ENCODE data around the gene IGF2BP3.
A peak's percentile ranks its signal among the peaks of the same experiment; 100 is the strongest.

The IGF2BP3 gene

GRCh38 chr7:23471106-23471859 lies 992 bp upstream of the IGF2BP3 start:
- Histone ChIP-seq H3K9ac (ENCODE audit: low read length) (peak overlapping the region; percentile 94), H3K27me3 (ENCODE audit: control insufficient read depth, insufficient read depth, low read length) (no peaks in the 10 kb centered on the region), H3K9me3 (ENCODE audit: control insufficient read depth, low read depth, low read length) (no peaks in the 10 kb centered on the region), H3K27ac (ENCODE audit: low read length) (peak overlapping the region; percentile 95), H3K4me3 (ENCODE audit: low read length) (peak overlapping the region; percentile 94), H3K4me1 (ENCODE audit: control insufficient read depth, low read depth, low read length) (peaks cover 17% of the 10 kb centered on the region), H3K36me3 (ENCODE audit: control insufficient read depth, low read depth, low read length) (no peaks in the 10 kb centered on the region)

- Histone ChIP-seq H3K9me3 (ENCODE audit: control insufficient read depth, low read depth, low read length) (no peaks in the 10 kb centered on the region), H3K4me1 (ENCODE audit: control insufficient read depth, low read depth, low read length) (peaks cover 28% of the 10 kb centered on the region), H3K9ac (ENCODE audit: low read length) (peak overlapping the region; percentile 88), H3K36me3 (ENCODE audit: control insufficient read depth, low read depth, low read length) (no peaks in the 10 kb centered on the region), H3K4me3 (ENCODE audit: low read length) (peak overlapping the region; percentile 94), H3K27me3 (ENCODE audit: control insufficient read depth, insufficient read depth, low read length) (no peaks in the 10 kb centered on the region), H3K27ac (ENCODE audit: low read length) (peak overlapping the region; percentile 87)
These were observed 385 bp downstream of the IGF2BP3 start for GRCh38 chr7:23469961-23470250.

DNA sequence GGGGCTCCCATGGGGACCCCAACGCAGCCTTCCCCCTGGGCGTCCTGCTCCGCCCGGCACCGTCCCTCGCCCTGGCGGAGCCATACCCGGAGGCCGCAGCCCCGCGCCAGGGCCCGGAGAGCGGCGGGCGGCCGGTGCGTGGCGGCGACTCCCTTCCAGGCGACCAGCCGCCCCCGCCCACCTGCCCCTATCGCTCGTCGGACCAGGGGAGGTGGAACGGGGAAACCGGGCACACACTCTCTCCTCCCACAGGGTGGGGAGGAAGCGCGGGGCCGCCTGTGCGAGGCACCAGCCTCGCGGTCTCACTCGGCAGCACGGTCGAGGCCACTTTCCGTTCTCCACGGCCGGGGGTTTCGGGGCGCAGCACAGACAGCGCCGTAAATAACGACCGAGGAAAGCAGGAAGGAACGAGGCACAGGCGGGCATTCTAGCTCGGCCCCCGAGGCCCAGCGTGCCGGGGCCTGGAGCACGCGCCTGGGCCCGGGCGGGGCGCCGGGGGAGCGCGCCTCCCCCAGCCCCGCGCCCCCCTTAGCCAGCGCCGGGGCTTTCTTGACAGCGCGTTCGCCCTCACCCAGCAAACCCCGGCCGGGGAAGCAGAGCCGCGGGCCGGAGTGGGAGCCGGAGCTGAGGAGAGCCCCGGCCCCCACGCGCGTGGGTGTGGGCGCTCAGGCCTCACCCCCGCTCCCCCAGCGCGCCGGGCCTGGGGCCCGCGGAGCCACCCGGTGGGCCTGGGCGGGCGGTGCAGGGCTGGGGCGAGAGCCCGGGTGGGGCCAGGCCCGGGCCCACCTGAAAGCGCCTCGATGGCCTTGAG lies 936 bp downstream of the IGF2BP3 start:
- H3K4me3 ChIP-seq (ENCODE audit: low read length), result peak overlapping the region; percentile 94
- H3K27ac ChIP-seq (ENCODE audit: low read length), result peak overlapping the region; percentile 87
- no peaks in the 10 kb centered on the region for H3K9me3 ChIP-seq (ENCODE audit: control insufficient read depth, low read depth, low read length)
- H3K4me1 ChIP-seq (ENCODE audit: control insufficient read depth, low read depth, low read length), result peaks cover 30% of the 10 kb centered on the region
- H3K9ac ChIP-seq (ENCODE audit: low read length), result peak overlapping the region; percentile 88
- no peaks in the 10 kb centered on the region for H3K36me3 ChIP-seq (ENCODE audit: control insufficient read depth, low read depth, low read length)
- no peaks in the 10 kb centered on the region for H3K27me3 ChIP-seq (ENCODE audit: control insufficient read depth, insufficient read depth, low read length)

- H3K4me3 ChIP-seq (ENCODE audit: low read length), result peak overlapping the region; percentile 94
- peak overlapping the region; percentile 17 for H3K27ac ChIP-seq (ENCODE audit: low read length)
These were observed 1.7 kb downstream of the IGF2BP3 start for GRCh38 chr7:23468526-23469149.

DNA sequence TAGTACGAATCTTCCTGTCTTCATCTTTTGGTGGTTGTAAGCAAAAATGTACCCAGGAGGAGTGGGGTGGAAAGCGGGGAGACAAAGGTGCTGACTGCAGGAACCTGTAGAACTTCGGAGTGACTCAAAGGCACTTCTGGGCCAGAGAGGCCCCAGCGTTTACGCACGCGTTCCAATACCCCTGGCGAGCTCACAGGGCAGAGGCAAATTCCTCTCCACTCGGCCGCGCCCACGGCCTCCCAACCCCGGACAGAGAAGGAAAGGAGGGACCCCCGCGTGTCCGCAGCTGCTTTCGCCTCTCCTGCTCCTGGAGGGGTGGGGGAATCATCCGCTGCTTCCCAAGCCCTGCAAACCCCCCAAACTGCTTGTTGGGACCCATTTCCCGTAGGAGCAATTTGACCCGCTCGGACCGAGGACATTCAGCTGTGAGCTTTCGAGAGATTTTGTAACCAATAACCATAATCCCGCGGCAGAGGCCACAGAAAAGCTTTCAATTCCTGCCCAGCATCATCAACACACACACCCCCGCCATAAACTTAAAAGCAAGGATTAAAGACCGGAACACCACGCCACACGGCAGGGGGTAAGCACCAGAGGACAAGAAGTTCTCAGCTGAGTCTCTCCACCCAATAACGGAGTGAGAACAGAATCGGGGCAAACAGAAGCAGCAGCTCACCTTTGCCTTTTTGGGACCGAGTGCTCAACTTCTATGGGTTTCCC lies 2.3 kb downstream of the IGF2BP3 start:
- H3K4me1 ChIP-seq (ENCODE audit: control insufficient read depth, low read depth, low read length), result peaks cover 40% of the 10 kb centered on the region
- peak overlapping the region; percentile 94 for H3K4me3 ChIP-seq (ENCODE audit: low read length)
- H3K27me3 ChIP-seq (ENCODE audit: control insufficient read depth, insufficient read depth, low read length), result no peaks in the 10 kb centered on the region
- H3K27ac ChIP-seq (ENCODE audit: low read length), result peak overlapping the region; percentile 9
- peak overlapping the region; percentile 88 for H3K9ac ChIP-seq (ENCODE audit: low read length)
- H3K9me3 ChIP-seq (ENCODE audit: control insufficient read depth, low read depth, low read length), result no peaks in the 10 kb centered on the region
- no peaks in the 10 kb centered on the region for H3K36me3 ChIP-seq (ENCODE audit: control insufficient read depth, low read depth, low read length)

More at GRCh38 chr7:23468526-23469149, 1.7 kb downstream of the IGF2BP3 start:
- Histone ChIP-seq H3K9ac (ENCODE audit: low read length) (peak overlapping the region; percentile 88), H3K9me3 (ENCODE audit: control insufficient read depth, low read depth, low read length) (no peaks in the 10 kb centered on the region), H3K36me3 (ENCODE audit: control insufficient read depth, low read depth, low read length) (no peaks in the 10 kb centered on the region), H3K4me1 (ENCODE audit: control insufficient read depth, low read depth, low read length) (peaks cover 38% of the 10 kb centered on the region), H3K27me3 (ENCODE audit: control insufficient read depth, insufficient read depth, low read length) (no peaks in the 10 kb centered on the region)

DNA sequence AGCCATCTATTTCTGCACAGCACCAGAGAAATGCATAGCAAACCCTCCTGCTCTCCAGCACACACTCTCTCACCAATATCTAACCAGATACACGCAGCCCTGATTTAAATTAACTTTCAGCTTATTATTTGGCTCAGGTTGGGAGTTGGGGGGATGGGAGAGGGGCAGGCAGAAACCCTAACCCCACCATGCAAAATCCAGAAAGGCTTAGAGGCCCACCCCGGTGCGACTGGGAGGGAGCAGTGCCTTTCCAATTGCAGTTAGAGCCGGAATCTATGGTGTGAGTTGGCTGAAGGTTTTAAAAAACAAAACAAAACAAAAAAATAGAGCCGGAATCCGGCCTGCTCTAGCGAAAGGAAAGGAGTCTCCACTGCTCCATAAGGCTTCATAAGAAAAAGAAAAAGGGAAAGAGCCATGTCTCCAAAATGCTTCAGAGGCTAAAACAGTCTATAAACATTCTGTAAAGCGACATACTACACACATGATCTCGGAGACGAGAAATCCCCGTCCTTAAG lies 2.9 kb downstream of the IGF2BP3 start:
- Histone ChIP-seq H3K4me3 (ENCODE audit: low read length) (peak overlapping the region; percentile 94), H3K4me1 (ENCODE audit: control insufficient read depth, low read depth, low read length) (peaks cover 39% of the 10 kb centered on the region), H3K27me3 (ENCODE audit: control insufficient read depth, insufficient read depth, low read length) (no peaks in the 10 kb centered on the region), H3K9ac (ENCODE audit: low read length) (peak overlapping the region; percentile 88), H3K36me3 (ENCODE audit: control insufficient read depth, low read depth, low read length) (no peaks in the 10 kb centered on the region), H3K27ac (ENCODE audit: low read length) (peak overlapping the region; percentile 9), H3K9me3 (ENCODE audit: control insufficient read depth, low read depth, low read length) (no peaks in the 10 kb centered on the region)

DNA sequence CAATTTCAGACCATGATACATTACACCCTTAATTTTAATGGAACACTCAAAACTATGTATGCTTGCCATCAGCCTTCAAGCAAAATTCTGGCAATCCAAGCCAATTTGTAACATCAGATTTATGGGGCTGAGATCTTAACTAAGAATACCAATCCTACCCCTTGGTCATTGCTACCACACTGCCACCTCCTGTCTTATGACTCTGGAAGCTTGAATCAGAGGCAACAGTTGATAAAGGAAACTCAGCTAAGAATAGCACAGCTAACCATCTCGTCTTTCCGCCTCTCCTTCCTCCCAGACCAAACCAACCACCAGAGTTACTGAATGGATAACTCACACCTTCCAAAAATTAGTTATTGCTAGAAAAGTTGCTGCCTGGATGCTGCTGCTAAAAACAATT lies 7.4 kb downstream of the IGF2BP3 start:
- H3K4me1 ChIP-seq (ENCODE audit: control insufficient read depth, low read depth, low read length), result peaks cover 42% of the 10 kb centered on the region

DNA sequence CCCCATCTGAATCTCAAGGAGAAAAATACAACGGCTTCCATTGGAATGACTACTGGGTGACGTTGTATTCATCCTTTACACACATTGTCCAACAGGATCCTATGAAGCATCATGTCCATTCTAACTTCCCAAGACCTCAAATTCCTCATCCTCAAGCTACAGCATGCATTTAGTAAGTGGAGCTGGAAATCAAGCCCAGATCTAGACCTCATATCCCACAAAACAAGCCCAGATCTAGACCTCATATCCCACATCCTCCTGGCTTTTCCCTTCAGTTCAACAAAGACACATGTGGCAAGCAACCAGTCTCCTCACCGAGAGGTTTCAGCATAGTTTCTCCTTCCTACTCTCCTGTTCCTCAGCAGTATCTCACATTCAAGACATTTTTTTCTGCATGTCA lies 12.2 kb downstream of the IGF2BP3 start:
- no peak overlapping the region for H3K4me3 ChIP-seq (ENCODE audit: low read length)
- H3K36me3 ChIP-seq (ENCODE audit: control insufficient read depth, low read depth, low read length), result peaks cover 23% of the 10 kb centered on the region
- H3K27me3 ChIP-seq (ENCODE audit: control insufficient read depth, insufficient read depth, low read length), result no peaks in the 10 kb centered on the region
- no peaks in the 10 kb centered on the region for H3K9me3 ChIP-seq (ENCODE audit: control insufficient read depth, low read depth, low read length)
- no peak overlapping the region for H3K9ac ChIP-seq (ENCODE audit: low read length)
- H3K4me1 ChIP-seq (ENCODE audit: control insufficient read depth, low read depth, low read length), result peaks cover 31% of the 10 kb centered on the region
- H3K27ac ChIP-seq (ENCODE audit: low read length), result no peak overlapping the region

More for the DNA sequence above, 7.4 kb downstream of the IGF2BP3 start:
- peaks cover 12% of the 10 kb centered on the region for H3K36me3 ChIP-seq (ENCODE audit: control insufficient read depth, low read depth, low read length)
- H3K27ac ChIP-seq (ENCODE audit: low read length), result no peak overlapping the region
- H3K4me3 ChIP-seq (ENCODE audit: low read length), result peak overlapping the region; percentile 51
- no peaks in the 10 kb centered on the region for H3K27me3 ChIP-seq (ENCODE audit: control insufficient read depth, insufficient read depth, low read length)
- no peaks in the 10 kb centered on the region for H3K9me3 ChIP-seq (ENCODE audit: control insufficient read depth, low read depth, low read length)
- no peak overlapping the region for H3K9ac ChIP-seq (ENCODE audit: low read length)

GRCh38 chr7:23456093-23456492 lies 14.2 kb downstream of the IGF2BP3 start:
- H3K27ac ChIP-seq (ENCODE audit: low read length), result no peak overlapping the region
- H3K27me3 ChIP-seq (ENCODE audit: control insufficient read depth, insufficient read depth, low read length), result no peaks in the 10 kb centered on the region
- no peak overlapping the region for H3K4me3 ChIP-seq (ENCODE audit: low read length)
- H3K4me1 ChIP-seq (ENCODE audit: control insufficient read depth, low read depth, low read length), result peaks cover 25% of the 10 kb centered on the region
- peaks cover 23% of the 10 kb centered on the region for H3K36me3 ChIP-seq (ENCODE audit: control insufficient read depth, low read depth, low read length)
- no peak overlapping the region for H3K9ac ChIP-seq (ENCODE audit: low read length)
- no peaks in the 10 kb centered on the region for H3K9me3 ChIP-seq (ENCODE audit: control insufficient read depth, low read depth, low read length)

DNA sequence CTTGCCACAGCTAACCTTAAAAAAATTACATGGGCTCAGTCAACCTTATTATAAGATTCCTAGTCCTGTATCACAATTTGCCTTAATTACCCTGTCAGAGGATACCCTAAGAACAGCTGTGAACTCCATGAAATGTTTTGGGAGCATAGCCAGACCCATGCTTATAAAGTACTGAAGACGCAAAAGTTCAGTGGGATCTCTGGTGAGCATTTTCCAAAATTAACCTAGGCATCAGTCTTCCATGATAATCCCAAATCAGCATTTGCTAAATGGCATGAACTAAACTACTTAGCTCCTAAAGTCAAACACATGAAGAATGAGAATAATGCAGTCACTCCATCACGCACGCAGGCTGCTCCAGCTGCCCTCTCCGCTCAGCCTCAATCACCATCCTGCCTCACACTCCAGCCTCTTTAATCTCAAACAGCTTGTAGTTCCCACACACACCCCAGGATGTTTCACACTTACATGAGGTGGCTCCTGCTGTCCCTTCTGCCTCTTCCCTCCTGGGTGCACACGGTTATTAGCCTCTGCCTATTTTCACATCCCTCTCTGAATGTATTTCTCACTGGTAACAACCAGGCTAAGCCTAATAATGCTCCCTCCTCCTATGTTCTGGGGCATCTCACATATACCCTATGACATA lies 15.3 kb downstream of the IGF2BP3 start:
- Histone ChIP-seq H3K27ac (ENCODE audit: low read length) (no peak overlapping the region), H3K4me1 (ENCODE audit: control insufficient read depth, low read depth, low read length) (peaks cover 25% of the 10 kb centered on the region), H3K9ac (ENCODE audit: low read length) (no peak overlapping the region), H3K4me3 (ENCODE audit: low read length) (no peak overlapping the region), H3K36me3 (ENCODE audit: control insufficient read depth, low read depth, low read length) (peaks cover 22% of the 10 kb centered on the region), H3K27me3 (ENCODE audit: control insufficient read depth, insufficient read depth, low read length) (no peaks in the 10 kb centered on the region), H3K9me3 (ENCODE audit: control insufficient read depth, low read depth, low read length) (no peaks in the 10 kb centered on the region)
